RPMI7951 (cell line): ENCODE data around the gene SLC25A39. TPM values are rescaled to one million over a fixed set of nuclear protein-coding genes. Genes with fewer than 3 reads are reported as not detected.

ENCODE experiments used
- DNase-seq: peaks from one replicate; pipeline ENCODE4 v3.0.0-alpha.2; 2012; ENCODE audit warnings: low read depth
- total RNA-seq: library from RNA; depleted of rRNA; stranded (reverse); fragments of >200 nt; shearing (Covaris generic); gene quantifications from 2 replicates; pipeline ENCODE4 v1.2.3, GENCODE V29; 2014; rRNA removed

Gene SLC25A39
- total RNA-seq, 1 experiment from 2014 or later, result 87.4 TPM

DNA sequence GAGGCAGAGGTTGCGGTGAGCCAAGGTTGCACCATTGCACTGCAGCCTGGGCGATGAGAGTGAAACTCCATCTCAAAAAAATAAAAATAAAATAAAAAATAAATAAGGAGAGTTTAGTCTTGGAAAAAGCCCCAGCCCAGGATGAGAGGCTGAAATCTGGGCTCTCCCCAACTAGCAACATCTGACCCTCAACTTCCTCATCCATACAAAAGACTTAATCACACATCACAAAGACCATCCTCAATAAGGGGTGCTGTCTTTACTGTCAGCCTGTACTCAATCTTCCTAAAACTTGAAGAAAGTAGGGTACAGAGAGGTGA is 45.3 kb downstream of the SLC25A39 start:
- DNase-seq, result no peak

DNA sequence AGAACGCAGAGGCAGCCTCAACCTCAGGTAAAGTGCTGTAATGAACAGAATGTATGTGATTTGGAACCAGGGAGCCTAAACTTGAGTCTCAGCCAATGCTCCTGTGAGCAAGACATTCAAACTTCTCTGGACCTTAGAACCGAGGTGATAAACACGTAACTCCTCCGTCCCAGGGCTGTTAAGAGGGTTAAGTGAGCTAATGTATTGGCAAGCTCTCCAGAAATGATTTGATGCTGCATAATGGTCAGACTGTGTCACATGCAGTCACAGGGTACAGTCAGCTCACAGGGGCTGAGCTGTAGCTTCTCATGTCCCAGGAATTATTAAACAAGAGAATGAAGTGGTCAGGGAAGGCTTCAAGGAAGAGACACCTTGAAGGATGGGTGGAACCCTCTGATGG is 46.6 kb downstream of the SLC25A39 start:
- no peak for DNase-seq

DNA sequence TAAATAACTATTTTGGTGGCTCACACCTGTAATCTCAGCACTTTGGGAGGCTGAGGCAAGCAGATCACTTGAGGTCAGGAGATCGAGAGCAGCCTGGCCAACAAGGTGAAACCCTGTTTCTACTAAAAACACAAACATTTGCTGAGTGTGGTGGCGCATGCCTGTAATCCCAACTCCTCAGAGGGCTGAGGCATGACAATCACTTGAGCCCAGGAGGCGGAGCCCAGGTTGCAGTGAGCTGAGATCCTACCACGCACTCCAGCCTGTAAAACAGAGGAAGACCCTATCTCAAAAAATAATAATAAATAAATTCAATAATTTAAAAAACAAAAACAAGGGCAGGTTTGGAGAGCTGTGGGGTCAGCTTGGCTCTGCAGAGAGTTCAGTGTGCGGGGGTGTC is 51.0 kb downstream of the SLC25A39 start:
- no peak for DNase-seq

DNA sequence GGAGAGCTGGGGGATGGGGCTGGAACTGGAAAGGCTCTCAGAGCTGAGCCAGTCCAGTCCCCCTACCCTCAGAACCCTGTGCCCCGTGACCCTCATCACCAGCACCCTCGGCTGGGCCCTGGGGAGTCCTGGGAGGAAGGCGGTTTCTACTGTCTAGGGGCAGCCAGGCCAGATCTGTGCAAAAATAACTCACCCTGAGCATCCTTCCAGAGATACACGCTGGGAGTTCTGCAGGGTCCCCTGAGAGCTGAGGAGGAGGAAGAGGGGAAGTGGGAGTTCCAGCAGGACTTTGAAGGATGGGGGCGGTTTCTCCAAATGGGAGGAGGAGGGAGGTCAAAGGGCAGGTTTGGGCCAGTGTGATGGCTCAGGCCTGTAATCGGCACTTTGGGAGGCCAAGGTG is 51.7 kb downstream of the SLC25A39 start:
- no peak for DNase-seq

DNA sequence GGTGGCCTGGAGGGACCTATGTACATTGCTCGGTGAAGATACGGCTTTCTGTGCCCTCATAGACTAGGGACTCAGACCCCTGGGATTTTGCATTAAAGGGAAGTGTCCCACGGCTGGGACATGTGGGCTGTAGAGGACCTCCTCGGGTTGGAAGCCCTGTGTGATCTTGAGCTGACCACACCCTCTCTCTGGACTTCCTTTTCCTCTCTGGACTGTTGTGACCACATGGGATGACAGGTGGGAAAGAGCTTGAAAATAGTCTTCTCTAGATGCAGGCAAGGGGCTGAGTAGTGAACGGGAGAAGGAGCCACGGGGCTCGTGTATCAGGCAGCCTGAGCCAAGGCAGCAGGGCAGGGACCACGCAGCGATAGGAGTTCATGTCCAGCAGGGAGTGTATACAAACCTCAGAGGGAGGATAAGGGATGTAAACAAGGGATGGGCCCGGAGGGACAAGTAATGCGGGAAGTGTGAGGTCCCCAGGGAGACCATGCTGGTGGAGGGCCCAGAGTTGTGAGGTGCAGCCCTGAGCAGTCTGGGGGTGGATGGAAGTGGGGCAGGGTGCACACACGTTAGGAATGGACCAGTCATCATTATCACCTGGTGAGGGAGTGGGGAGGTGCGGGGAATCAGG is 52.2 kb downstream of the SLC25A39 start:
- DNase-seq, result no peak

Other genes with a start within 250 kb of the SLC25A39 start
- gene HDAC5, start 201.2 kb downstream of the SLC25A39 start, total RNA-seq, result 14.3 and 19.9 TPM in 2 replicates
- gene HROB, start 182.9 kb downstream of the SLC25A39 start, total RNA-seq, result 7.3 and 9.9 TPM in 2 replicates
- not detected in 2 replicates for gene ASB16, start 154.1 kb downstream of the SLC25A39 start, total RNA-seq
- gene TMUB2, start 137.9 kb downstream of the SLC25A39 start, total RNA-seq, result 19.4 and 25.0 TPM in 2 replicates
- 19.5 and 27.1 TPM in 2 replicates for gene ATXN7L3, start 124.9 kb downstream of the SLC25A39 start, total RNA-seq
- 40.4 and 41.1 TPM in 2 replicates for gene UBTF, start 105.1 kb downstream of the SLC25A39 start, total RNA-seq
- gene SLC4A1, start 56.7 kb downstream of the SLC25A39 start, total RNA-seq, result not detected in 2 replicates
- gene RUNDC3A, start 16.2 kb downstream of the SLC25A39 start, total RNA-seq, result 0.12 TPM in 1 of 2 replicates, not detected in the other
- gene GRN, start 20.5 kb upstream of the SLC25A39 start, total RNA-seq, result 156 and 202 TPM in 2 replicates
- 1.1 and 1.9 TPM in 2 replicates for gene FAM171A2, start 39.0 kb upstream of the SLC25A39 start, total RNA-seq
- 0.36 and 0.68 TPM in 2 replicates for gene ITGA2B, start 64.8 kb upstream of the SLC25A39 start, total RNA-seq
- gene GPATCH8, start 178.6 kb upstream of the SLC25A39 start, total RNA-seq, result 10.9 and 11.3 TPM in 2 replicates
- gene FZD2, start 232.7 kb upstream of the SLC25A39 start, total RNA-seq, result 4.7 and 6.6 TPM in 2 replicates